D721Med (cell line): ENCODE measurements around the gene HIVEP1.

Experiments
- DNase-seq: peaks from one replicate; pipeline ENCODE4 v3.0.0; 2011; ENCODE audit warnings: low spot score; ENCODE audit not compliant: insufficient read length
- FAIRE-seq: peaks from 2 replicates; lab custom pipeline; 2011; peaks lifted over from hg19 to GRCh38; lab: Jason Lieb, UNC
- TF ChIP-seq, protein P1 (sequence below): IDR thresholded peaks from 2 replicates; pipeline ENCODE4 v1.5.1; 2012; ENCODE audit warnings: mild to moderate bottlenecking, control low read depth; ENCODE audit not compliant: insufficient read depth; ENCODE audit errors: missing control alignments

HIVEP1 gene

DNA sequence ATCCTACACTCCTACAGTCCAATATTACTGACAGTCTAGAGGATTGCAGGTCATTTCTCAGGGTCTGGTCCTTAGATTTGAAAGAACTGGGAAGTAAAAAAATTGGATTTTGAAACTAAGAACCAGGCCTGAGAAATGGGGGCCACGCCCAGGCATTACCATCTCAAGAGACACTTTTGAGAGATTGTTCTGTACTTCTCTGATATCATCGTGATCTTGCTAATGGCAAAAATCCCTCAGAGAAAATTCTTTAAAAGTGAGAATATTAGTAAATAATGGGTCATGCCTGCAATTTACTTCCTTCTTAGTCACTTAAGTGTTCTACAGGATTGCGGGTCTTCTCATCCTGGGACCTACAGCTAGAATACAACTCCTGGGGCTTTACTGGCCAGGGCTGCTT is 42.0 kb upstream of the HIVEP1 start:
- TF ChIP-seq, protein P1, sequence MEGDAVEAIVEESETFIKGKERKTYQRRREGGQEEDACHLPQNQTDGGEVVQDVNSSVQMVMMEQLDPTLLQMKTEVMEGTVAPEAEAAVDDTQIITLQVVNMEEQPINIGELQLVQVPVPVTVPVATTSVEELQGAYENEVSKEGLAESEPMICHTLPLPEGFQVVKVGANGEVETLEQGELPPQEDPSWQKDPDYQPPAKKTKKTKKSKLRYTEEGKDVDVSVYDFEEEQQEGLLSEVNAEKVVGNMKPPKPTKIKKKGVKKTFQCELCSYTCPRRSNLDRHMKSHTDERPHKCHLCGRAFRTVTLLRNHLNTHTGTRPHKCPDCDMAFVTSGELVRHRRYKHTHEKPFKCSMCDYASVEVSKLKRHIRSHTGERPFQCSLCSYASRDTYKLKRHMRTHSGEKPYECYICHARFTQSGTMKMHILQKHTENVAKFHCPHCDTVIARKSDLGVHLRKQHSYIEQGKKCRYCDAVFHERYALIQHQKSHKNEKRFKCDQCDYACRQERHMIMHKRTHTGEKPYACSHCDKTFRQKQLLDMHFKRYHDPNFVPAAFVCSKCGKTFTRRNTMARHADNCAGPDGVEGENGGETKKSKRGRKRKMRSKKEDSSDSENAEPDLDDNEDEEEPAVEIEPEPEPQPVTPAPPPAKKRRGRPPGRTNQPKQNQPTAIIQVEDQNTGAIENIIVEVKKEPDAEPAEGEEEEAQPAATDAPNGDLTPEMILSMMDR = no peak
- DNase-seq (no peak), FAIRE-seq (no peak)

DNA sequence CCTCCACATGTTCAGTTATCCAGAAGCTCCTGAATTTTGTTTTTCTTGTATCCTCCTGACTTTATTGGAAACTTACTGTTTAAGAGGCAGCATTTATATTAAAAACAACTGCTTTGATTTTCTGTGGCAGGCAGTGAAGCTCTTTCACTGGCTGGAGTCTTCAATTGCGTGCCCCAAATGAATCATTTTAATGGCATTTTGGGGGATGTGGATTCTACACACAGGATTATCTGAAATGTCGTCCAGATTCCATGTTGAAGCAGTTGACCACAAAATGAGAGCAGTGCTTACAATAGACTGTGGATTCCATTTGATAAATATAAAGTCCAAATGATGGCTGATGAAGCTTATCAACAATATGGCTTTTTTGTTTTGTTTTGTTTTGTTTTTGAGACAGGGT is 41.0 kb upstream of the HIVEP1 start:
- FAIRE-seq (no peak), DNase-seq (no peak)
- TF ChIP-seq, protein P1 = no peak

DNA sequence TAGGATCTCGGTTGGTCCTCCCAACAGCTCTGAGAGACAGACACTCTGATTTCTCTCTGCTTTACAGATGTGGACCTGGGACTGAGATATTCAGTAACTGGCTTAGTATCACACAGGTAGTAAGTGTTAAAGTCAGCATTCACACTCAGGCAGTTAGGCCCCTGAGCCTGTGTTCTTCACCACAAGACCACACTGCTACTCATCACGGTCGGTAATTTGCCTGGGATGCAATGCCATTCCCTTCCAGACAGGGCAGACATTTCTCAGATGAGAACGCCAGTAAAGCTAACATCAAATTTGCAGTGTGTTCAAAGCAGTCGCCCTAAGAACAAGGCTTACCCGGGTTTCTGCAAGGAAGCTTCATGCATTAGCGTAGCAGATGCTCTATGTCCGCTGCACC is 39.8 kb upstream of the HIVEP1 start:
- no peak for FAIRE-seq
- TF ChIP-seq, protein P1 = no peak
- DNase-seq = no peak

DNA sequence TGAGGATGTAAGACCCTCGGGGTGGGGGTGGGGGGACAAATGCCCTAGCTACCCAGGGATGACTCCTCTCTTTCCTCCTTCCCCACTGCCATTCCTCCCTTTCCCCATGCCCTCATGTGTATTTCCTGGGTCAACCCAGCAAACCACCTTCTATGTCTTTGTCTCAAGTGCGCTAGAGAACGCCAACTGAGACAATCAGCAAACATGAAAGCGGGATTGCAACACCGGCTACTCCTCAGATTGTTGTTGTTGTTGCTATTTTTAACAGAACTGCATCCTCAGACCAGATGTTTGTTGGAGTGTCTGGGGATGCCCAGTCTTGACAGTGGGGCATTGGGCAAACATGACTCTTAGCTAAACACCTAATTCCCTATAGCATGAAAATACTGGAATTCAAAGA is 39.3 kb upstream of the HIVEP1 start:
- FAIRE-seq (no peak), DNase-seq (no peak)
- TF ChIP-seq, protein P1 = no peak

- no peak for DNase-seq
- TF ChIP-seq, protein P1 = no peak
- FAIRE-seq = no peak
These were observed 38.9 kb upstream of the HIVEP1 start for GRCh38 chr6:11973238-11973637.

GRCh38 chr6:11974089-11974488 is 38.0 kb upstream of the HIVEP1 start:
- no peak for FAIRE-seq
- DNase-seq = no peak
- TF ChIP-seq, protein P1 = no peak

GRCh38 chr6:11975353-11975977 is 36.6 kb upstream of the HIVEP1 start:
- DNase-seq = no peak
- FAIRE-seq = no peak
- TF ChIP-seq, protein P1 = no peak
